CD4-positive, CD25-positive, alpha-beta regulatory T cell (primary cell): Measurements from ENCODE around the gene OLIG2. TPM values are rescaled to one million over a fixed set of nuclear protein-coding genes. Genes with fewer than 3 reads are reported as not detected.

ENCODE experiments used
- ATAC-seq, 2 donors: fragments of 150-1000 bp; cut with Tn5 transposase; one replicate each; pipeline ENCODE4 v1.10.0; 2021; ENCODE audit warnings: low read depth in 2 of 2, moderate number of reproducible peaks in 2 of 2, moderate library complexity in 1 of 2
- DNase-seq, 3 donors: peaks; one replicate each; pipeline versions ENCODE4 v3.0.0 to v3.0.0-alpha.2; 2012 to 2022; ENCODE audit warnings: mixed read lengths in 1 of 3
- H3K27ac ChIP-seq: one replicate; pipeline ENCODE4 v1.7.0; 2013; ENCODE audit warnings: mild to moderate bottlenecking, low read length; ENCODE audit not compliant: insufficient read depth, poor library complexity, severe bottlenecking
- H3K27me3 ChIP-seq: one replicate; pipeline ENCODE4 v1.7.0; 2013; ENCODE audit warnings: low read length; ENCODE audit not compliant: control insufficient read depth, insufficient read depth
- H3K36me3 ChIP-seq: one replicate; pipeline ENCODE4 v1.7.0; 2013; ENCODE audit warnings: mild to moderate bottlenecking, low read length, moderate library complexity; ENCODE audit not compliant: control insufficient read depth, insufficient read depth
- H3K4me1 ChIP-seq: 2 replicates; pipeline ENCODE4 v1.7.0; 2013; ENCODE audit warnings: mild to moderate bottlenecking, low read length; ENCODE audit not compliant: insufficient read depth, control insufficient read depth, poor library complexity, severe bottlenecking
- H3K4me3 ChIP-seq: one replicate; pipeline ENCODE4 v1.7.0; 2013; ENCODE audit warnings: low read depth, mild to moderate bottlenecking, low read length, moderate library complexity
- H3K9me3 ChIP-seq, 2 experiments: 1 replicate in 1 of 2; 2 replicates in 1 of 2; pipeline ENCODE4 v1.7.0; 2013; ENCODE audit warnings: low read length in 2 of 2, mild to moderate bottlenecking in 1 of 2, moderate library complexity in 1 of 2; ENCODE audit not compliant: control insufficient read depth in 2 of 2
- H3K27ac Mint-ChIP-seq, 3 donors: one replicate each; pipeline ENCODE4 v1.8.0; 2020 to 2022; ENCODE audit warnings: mild to moderate bottlenecking in 3 of 3, mixed read lengths in 3 of 3, moderate library complexity in 2 of 3
- H3K27me3 Mint-ChIP-seq: one replicate; pipeline ENCODE4 v1.8.0; 2022; ENCODE audit warnings: mild to moderate bottlenecking, mixed read lengths
- H3K36me3 Mint-ChIP-seq: one replicate; pipeline ENCODE4 v1.8.0; 2020; ENCODE audit warnings: mixed read lengths
- H3K4me1 Mint-ChIP-seq, 4 donors: one replicate each; pipeline ENCODE4 v1.8.0; 2020 to 2022; ENCODE audit warnings: mixed read lengths in 4 of 4, mild to moderate bottlenecking in 1 of 4
- H3K4me3 Mint-ChIP-seq, 4 donors: one replicate each; pipeline ENCODE4 v1.8.0; 2020 to 2022; ENCODE audit warnings: mild to moderate bottlenecking in 4 of 4, mixed read lengths in 4 of 4, moderate library complexity in 3 of 4
- H3K9me3 Mint-ChIP-seq, 7 donors: one replicate each; pipeline ENCODE4 v1.8.0; 2020 to 2022; ENCODE audit warnings: mixed read lengths in 7 of 7, mild to moderate bottlenecking in 3 of 7, moderate library complexity in 2 of 7
- polyA plus RNA-seq, 4 donors: library from polyadenylated mRNA; unstranded; fragments of 300-500 nt; fragmentation: Illumina TruSeq; gene quantifications; one replicate each; pipeline ENCODE4 v1.2.3, GENCODE V29; 2021
- total RNA-seq: library from RNA; stranded (reverse); gene quantifications from one replicate; pipeline ENCODE4 v1.2.3, GENCODE V29; 2022

OLIG2 gene
- total and polyA plus RNA-seq, 5 donors from 2014 or later = not detected

DNA sequence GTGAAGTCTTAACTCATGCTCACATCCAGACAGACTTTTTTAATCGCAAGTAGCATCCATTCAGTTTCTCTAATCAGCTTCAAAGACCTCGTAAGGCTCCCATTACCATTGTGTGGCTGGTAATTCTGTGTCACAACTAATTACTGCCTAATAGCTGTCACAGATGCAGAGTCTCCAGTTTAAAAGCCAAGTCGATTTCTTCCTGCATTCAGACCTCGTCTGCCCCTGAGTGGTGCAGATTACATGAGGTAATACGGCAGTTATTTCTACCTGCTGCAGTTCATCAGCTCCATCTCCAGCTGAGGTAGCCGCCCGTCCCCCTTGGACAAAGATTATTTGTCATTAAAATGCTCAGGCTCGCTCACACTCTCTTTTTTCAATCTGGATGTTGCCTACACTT, 34.4 kb upstream of the OLIG2 start:
- no peak overlapping the region for H3K4me3 ChIP-seq
- H3K27me3 Mint-ChIP-seq = peaks cover 63% of the 10 kb centered on the region
- H3K9me3 ChIP-seq = no peaks in the 10 kb centered on the region
- no peak for ATAC-seq
- no peaks in the 10 kb centered on the region for H3K36me3 ChIP-seq
- H3K9me3 Mint-ChIP-seq = peaks cover 0 to 2% (median 0%) of the 10 kb centered on the region in 7 donors
- H3K27ac ChIP-seq = no peak overlapping the region
- peaks cover 7% of the 10 kb centered on the region for H3K27me3 ChIP-seq
- no peaks in the 10 kb centered on the region for H3K36me3 Mint-ChIP-seq
- H3K27ac Mint-ChIP-seq = peak overlapping the region in 1 of 3 donors; percentile 7
- no peaks in the 10 kb centered on the region for H3K4me1 ChIP-seq
- no peaks in the 10 kb centered on the region for H3K4me1 Mint-ChIP-seq
- no peak overlapping the region for H3K4me3 Mint-ChIP-seq
- DNase-seq = no peak

DNA sequence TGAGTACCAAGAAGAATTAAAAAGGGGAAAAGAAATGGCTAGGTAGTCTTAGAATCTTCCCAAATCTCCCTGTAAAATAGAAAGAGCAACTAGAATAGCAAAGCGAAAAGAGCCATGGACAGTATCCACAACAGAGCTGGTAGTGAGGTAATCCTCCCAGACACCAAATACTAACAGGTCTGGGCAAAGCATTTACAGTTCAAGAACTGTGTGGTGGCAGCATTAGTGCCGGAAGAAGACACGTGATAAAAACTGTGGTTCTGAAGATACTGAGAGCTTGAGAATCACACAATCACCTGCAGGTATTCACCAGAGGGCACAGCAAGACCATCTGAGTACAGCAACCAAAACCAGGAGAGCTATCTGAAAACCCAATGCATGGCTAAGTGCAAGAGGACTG, 31.8 kb upstream of the OLIG2 start:
- no peak for DNase-seq
- H3K27me3 ChIP-seq = peaks cover 11% of the 10 kb centered on the region
- H3K4me3 ChIP-seq = no peak overlapping the region
- no peaks in the 10 kb centered on the region for H3K36me3 ChIP-seq
- no peak for ATAC-seq
- H3K27ac ChIP-seq = no peak overlapping the region
- H3K4me3 Mint-ChIP-seq = no peak overlapping the region
- H3K4me1 ChIP-seq = no peaks in the 10 kb centered on the region
- H3K36me3 Mint-ChIP-seq = no peaks in the 10 kb centered on the region
- H3K9me3 Mint-ChIP-seq = peaks cover 0 to 8% (median 0%) of the 10 kb centered on the region in 7 donors
- H3K27me3 Mint-ChIP-seq = peaks cover 64% of the 10 kb centered on the region
- H3K9me3 ChIP-seq = peaks cover 0 to 5% of the 10 kb centered on the region in 2 experiments
- H3K27ac Mint-ChIP-seq = no peak overlapping the region
- no peaks in the 10 kb centered on the region for H3K4me1 Mint-ChIP-seq

- DNase-seq (peak in 1 of 3 donors; percentile 2), ATAC-seq (no peak)
Measured at GRCh38 chr21:32994305-32994704, 31.4 kb upstream of the OLIG2 start.

DNA sequence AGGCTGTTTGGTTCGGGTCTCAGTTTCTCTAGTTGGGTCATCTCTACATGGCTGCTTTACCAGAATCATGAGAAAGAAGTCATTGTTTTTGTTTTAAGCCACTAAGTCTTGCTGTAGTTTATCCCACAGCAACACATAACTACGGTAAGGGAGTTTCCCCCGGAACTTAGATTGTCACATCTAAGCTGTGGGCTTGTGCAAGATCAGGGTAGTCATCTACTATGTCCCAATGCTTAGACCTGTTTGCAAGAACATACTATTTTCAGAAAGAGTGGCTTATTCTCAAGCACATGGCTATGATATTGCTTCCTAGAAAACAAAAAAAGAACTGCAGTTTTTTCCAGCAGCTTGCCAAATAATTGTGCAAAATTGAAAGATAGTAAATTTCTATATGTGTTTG, 18.0 kb upstream of the OLIG2 start:
- ATAC-seq (no peak), DNase-seq (no peak)
- no peak overlapping the region for H3K4me3 Mint-ChIP-seq
- Histone ChIP-seq H3K9me3 (no peaks in the 10 kb centered on the region), H3K27ac (no peak overlapping the region), H3K4me1 (no peaks in the 10 kb centered on the region), H3K27me3 (peaks cover 15% of the 10 kb centered on the region), H3K4me3 (no peak overlapping the region), H3K36me3 (no peaks in the 10 kb centered on the region)
- H3K4me1 Mint-ChIP-seq = no peaks in the 10 kb centered on the region
- H3K36me3 Mint-ChIP-seq = no peaks in the 10 kb centered on the region
- no peak overlapping the region for H3K27ac Mint-ChIP-seq
- peaks cover 0 to 4% (median 0%) of the 10 kb centered on the region in 7 donors for H3K9me3 Mint-ChIP-seq
- H3K27me3 Mint-ChIP-seq = peaks cover 30% of the 10 kb centered on the region

More at GRCh38 chr21:32994305-32994704, 31.4 kb upstream of the OLIG2 start:
- peaks cover 64% of the 10 kb centered on the region for H3K27me3 Mint-ChIP-seq
- Histone ChIP-seq H3K4me1 (no peaks in the 10 kb centered on the region), H3K9me3 (peaks cover 0 to 5% of the 10 kb centered on the region in 2 experiments), H3K4me3 (no peak overlapping the region), H3K36me3 (no peaks in the 10 kb centered on the region), H3K27me3 (peaks cover 13% of the 10 kb centered on the region), H3K27ac (no peak overlapping the region)
- no peak overlapping the region for H3K4me3 Mint-ChIP-seq
- H3K36me3 Mint-ChIP-seq = no peaks in the 10 kb centered on the region
- H3K4me1 Mint-ChIP-seq = no peaks in the 10 kb centered on the region
- peaks cover 0 to 8% (median 0%) of the 10 kb centered on the region in 7 donors for H3K9me3 Mint-ChIP-seq
- peak overlapping the region in 1 of 3 donors; percentile 34 for H3K27ac Mint-ChIP-seq

DNA sequence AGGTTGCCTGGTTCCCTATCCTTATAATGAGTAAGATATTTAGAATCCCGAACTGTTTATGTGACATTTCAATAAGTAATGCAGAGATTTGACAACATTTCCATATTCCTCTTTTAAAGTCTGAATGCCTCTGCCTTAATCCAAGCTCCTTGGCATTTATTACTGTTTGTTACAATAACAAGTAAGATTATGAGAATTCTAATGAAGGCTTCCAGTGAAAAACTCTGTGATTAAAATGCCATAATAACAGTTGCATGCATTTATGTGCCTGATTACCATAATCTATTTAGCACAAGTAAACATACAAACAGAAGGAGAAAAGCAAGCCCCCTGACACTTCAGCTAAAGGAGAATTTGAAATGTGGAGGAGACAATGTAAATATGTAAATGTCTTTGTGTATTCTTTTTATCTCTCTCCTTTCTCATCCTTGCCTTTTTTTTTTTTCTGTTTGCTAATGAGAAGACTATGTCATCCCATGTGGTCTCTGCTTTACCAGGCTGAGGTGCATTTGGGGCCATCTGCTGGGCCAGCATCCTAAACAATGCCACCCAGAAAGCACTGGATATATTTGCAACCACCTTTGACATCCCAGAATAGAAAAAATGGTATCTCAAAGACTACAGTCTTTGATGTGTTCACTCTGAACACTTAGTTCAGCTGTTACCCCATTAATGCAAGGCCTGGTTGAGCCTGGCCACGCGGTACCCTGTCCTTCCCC, 17.2 kb upstream of the OLIG2 start:
- no peak for ATAC-seq
- Mint-ChIP-seq H3K36me3 (no peaks in the 10 kb centered on the region), H3K9me3 (peaks cover 0 to 4% (median 0%) of the 10 kb centered on the region in 7 donors), H3K4me3 (no peak overlapping the region), H3K4me1 (no peaks in the 10 kb centered on the region), H3K27ac (no peak overlapping the region), H3K27me3 (peaks cover 28% of the 10 kb centered on the region)
- Histone ChIP-seq H3K9me3 (no peaks in the 10 kb centered on the region), H3K27ac (no peak overlapping the region), H3K4me3 (no peak overlapping the region), H3K27me3 (peaks cover 15% of the 10 kb centered on the region), H3K36me3 (no peaks in the 10 kb centered on the region), H3K4me1 (no peaks in the 10 kb centered on the region)
- no peak for DNase-seq

- peaks cover 22% of the 10 kb centered on the region for H3K27me3 ChIP-seq
- DNase-seq = no peak
- Mint-ChIP-seq H3K4me1 (no peaks in the 10 kb centered on the region), H3K27ac (no peak overlapping the region), H3K9me3 (peaks cover 0 to 6% (median 0%) of the 10 kb centered on the region in 7 donors), H3K4me3 (no peak overlapping the region), H3K27me3 (peaks cover 38% of the 10 kb centered on the region), H3K36me3 (no peaks in the 10 kb centered on the region)
- H3K4me3 ChIP-seq = no peak overlapping the region
- H3K9me3 ChIP-seq = no peaks in the 10 kb centered on the region
- H3K36me3 ChIP-seq = no peaks in the 10 kb centered on the region
- no peak overlapping the region for H3K27ac ChIP-seq
- no peaks in the 10 kb centered on the region for H3K4me1 ChIP-seq
- no peak for ATAC-seq
Measured at GRCh38 chr21:33010931-33011330, 14.8 kb upstream of the OLIG2 start.

DNA sequence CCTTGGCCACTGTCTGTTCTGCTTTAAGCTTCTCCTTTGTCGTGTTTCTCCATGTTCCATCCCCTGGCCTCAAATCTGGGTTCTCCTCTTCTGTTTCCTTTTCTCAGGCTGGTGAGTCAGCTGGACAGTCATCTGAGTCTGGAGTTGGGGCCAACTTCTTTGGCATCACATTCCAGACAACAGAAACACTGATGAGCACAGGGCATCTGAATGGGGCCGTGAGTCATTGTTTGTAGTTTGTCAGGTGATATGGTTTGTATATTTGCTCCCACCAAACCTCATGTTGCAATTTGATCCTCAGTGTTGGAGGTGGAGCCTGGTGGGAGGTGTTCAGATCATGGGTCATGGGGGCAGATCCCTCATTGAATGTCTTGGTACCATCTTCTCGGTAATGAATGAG, 14.3 kb upstream of the OLIG2 start:
- Mint-ChIP-seq H3K9me3 (peaks cover 0 to 6% (median 0%) of the 10 kb centered on the region in 7 donors), H3K36me3 (no peaks in the 10 kb centered on the region), H3K4me1 (no peaks in the 10 kb centered on the region), H3K4me3 (no peak overlapping the region), H3K27me3 (peaks cover 41% of the 10 kb centered on the region), H3K27ac (no peak overlapping the region)
- H3K4me3 ChIP-seq = no peak overlapping the region
- H3K27me3 ChIP-seq = peaks cover 24% of the 10 kb centered on the region
- no peaks in the 10 kb centered on the region for H3K9me3 ChIP-seq
- DNase-seq (no peak), ATAC-seq (no peak)
- H3K27ac ChIP-seq = no peak overlapping the region
- no peaks in the 10 kb centered on the region for H3K4me1 ChIP-seq
- H3K36me3 ChIP-seq = no peaks in the 10 kb centered on the region

DNA sequence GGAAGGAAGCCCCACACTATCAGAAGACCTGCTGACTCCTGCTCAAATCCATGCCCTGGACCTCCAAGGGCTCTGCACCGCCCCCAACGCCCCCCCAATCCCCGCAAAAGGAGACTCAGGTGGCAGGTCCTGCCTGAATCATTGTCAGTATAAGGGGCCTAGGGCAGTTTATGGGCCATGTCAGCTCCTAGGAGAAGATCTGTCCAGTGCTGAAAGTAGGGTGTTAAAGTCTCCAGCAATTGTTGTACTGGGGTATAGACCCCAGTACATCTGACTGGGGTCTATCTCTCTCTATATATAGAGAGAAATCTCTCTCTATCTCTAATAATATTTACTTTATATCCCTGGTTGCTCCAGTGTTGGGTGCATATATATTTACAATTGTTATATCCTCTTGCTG, 12.1 kb upstream of the OLIG2 start:
- Mint-ChIP-seq H3K4me3 (no peak overlapping the region), H3K27me3 (peaks cover 55% of the 10 kb centered on the region), H3K27ac (no peak overlapping the region), H3K9me3 (peaks cover 0 to 6% (median 0%) of the 10 kb centered on the region in 7 donors), H3K36me3 (no peaks in the 10 kb centered on the region), H3K4me1 (no peaks in the 10 kb centered on the region)
- H3K27ac ChIP-seq = no peak overlapping the region
- no peaks in the 10 kb centered on the region for H3K4me1 ChIP-seq
- no peaks in the 10 kb centered on the region for H3K9me3 ChIP-seq
- no peak overlapping the region for H3K4me3 ChIP-seq
- DNase-seq = no peak
- H3K36me3 ChIP-seq = no peaks in the 10 kb centered on the region
- ATAC-seq = no peak
- H3K27me3 ChIP-seq = peaks cover 40% of the 10 kb centered on the region
